ENCODE results near the gene ROCK2. TPM values are rescaled to one million over a fixed set of nuclear protein-coding genes. Genes with fewer than 3 reads are reported as not detected.

ROCK2 gene
- total RNA-seq, 1 experiment from 2014 or later, result 25.9 TPM

DNA sequence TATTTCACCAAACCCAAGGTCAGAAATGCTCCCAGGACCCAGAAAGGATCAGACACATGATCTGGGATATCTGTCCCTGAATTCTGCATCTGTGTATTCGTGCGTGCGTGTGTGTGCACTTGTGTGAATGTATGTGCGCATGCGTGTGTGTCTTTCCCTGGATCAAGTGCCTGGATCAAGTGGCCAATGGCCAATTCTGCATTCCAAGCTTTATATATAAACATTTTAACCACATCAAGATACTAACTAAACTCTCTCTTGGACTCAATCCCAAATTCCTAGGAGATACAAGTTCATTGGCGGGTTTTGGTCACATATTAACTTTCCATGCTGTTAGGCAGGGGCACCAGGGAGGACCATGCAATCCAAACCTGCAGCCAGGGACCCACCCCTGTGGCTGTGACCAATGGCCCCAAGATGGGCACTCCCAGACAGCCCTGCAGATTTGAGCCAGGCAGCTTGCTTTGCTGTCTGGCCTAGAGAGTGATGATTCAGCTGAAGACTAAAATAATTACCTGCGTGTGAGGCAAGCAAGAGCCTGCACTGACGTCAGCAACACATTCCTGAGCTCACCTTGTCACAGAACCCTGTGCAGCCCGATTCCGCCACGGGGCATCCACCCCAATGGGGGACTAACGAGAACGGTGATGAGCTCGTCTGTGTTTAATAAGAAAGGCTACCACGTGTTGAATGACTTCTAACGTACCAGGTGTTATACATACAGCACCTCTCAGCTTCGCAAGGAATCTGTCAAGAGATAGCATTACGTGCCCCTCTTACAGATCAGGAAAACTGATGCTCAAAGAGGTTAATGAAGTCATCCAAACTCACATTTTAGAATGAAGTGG is 45.3 kb upstream of the ROCK2 start (continued):
- TF ChIP-seq, protein P1, sequence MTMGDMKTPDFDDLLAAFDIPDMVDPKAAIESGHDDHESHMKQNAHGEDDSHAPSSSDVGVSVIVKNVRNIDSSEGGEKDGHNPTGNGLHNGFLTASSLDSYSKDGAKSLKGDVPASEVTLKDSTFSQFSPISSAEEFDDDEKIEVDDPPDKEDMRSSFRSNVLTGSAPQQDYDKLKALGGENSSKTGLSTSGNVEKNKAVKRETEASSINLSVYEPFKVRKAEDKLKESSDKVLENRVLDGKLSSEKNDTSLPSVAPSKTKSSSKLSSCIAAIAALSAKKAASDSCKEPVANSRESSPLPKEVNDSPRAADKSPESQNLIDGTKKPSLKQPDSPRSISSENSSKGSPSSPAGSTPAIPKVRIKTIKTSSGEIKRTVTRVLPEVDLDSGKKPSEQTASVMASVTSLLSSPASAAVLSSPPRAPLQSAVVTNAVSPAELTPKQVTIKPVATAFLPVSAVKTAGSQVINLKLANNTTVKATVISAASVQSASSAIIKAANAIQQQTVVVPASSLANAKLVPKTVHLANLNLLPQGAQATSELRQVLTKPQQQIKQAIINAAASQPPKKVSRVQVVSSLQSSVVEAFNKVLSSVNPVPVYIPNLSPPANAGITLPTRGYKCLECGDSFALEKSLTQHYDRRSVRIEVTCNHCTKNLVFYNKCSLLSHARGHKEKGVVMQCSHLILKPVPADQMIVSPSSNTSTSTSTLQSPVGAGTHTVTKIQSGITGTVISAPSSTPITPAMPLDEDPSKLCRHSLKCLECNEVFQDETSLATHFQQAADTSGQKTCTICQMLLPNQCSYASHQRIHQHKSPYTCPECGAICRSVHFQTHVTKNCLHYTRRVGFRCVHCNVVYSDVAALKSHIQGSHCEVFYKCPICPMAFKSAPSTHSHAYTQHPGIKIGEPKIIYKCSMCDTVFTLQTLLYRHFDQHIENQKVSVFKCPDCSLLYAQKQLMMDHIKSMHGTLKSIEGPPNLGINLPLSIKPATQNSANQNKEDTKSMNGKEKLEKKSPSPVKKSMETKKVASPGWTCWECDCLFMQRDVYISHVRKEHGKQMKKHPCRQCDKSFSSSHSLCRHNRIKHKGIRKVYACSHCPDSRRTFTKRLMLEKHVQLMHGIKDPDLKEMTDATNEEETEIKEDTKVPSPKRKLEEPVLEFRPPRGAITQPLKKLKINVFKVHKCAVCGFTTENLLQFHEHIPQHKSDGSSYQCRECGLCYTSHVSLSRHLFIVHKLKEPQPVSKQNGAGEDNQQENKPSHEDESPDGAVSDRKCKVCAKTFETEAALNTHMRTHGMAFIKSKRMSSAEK (CRISPR knock-in tag; IDR thresholded peaks at IDR 0.05; ENCODE audit: borderline replicate concordance), result no peak
- TF ChIP-seq, protein P2, sequence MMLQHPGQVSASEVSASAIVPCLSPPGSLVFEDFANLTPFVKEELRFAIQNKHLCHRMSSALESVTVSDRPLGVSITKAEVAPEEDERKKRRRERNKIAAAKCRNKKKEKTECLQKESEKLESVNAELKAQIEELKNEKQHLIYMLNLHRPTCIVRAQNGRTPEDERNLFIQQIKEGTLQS (CRISPR knock-in tag; conservative IDR thresholded peaks at IDR 0.05), result no peak
- TF ChIP-seq, protein P3, sequence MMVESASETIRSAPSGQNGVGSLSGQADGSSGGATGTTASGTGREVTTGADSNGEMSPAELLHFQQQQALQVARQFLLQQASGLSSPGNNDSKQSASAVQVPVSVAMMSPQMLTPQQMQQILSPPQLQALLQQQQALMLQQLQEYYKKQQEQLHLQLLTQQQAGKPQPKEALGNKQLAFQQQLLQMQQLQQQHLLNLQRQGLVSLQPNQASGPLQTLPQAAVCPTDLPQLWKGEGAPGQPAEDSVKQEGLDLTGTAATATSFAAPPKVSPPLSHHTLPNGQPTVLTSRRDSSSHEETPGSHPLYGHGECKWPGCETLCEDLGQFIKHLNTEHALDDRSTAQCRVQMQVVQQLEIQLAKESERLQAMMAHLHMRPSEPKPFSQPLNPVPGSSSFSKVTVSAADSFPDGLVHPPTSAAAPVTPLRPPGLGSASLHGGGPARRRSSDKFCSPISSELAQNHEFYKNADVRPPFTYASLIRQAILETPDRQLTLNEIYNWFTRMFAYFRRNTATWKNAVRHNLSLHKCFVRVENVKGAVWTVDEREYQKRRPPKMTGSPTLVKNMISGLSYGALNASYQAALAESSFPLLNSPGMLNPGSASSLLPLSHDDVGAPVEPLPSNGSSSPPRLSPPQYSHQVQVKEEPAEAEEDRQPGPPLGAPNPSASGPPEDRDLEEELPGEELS (CRISPR knock-in tag; IDR thresholded peaks at IDR 0.05), result no peak
- TF ChIP-seq ATF1 (CRISPR knock-in tag; IDR thresholded peaks at IDR 0.05), result no peak
- no peak for TF ChIP-seq CREM (CRISPR knock-in tag; IDR thresholded peaks at IDR 0.05)
- TF ChIP-seq, protein P4, sequence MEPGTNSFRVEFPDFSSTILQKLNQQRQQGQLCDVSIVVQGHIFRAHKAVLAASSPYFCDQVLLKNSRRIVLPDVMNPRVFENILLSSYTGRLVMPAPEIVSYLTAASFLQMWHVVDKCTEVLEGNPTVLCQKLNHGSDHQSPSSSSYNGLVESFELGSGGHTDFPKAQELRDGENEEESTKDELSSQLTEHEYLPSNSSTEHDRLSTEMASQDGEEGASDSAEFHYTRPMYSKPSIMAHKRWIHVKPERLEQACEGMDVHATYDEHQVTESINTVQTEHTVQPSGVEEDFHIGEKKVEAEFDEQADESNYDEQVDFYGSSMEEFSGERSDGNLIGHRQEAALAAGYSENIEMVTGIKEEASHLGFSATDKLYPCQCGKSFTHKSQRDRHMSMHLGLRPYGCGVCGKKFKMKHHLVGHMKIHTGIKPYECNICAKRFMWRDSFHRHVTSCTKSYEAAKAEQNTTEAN (CRISPR knock-in tag; IDR thresholded peaks at IDR 0.05), result no peak
- no peak for TF ChIP-seq MXD4 (CRISPR knock-in tag; IDR thresholded peaks at IDR 0.05; ENCODE audit: borderline replicate concordance)
- TF ChIP-seq, protein P5, sequence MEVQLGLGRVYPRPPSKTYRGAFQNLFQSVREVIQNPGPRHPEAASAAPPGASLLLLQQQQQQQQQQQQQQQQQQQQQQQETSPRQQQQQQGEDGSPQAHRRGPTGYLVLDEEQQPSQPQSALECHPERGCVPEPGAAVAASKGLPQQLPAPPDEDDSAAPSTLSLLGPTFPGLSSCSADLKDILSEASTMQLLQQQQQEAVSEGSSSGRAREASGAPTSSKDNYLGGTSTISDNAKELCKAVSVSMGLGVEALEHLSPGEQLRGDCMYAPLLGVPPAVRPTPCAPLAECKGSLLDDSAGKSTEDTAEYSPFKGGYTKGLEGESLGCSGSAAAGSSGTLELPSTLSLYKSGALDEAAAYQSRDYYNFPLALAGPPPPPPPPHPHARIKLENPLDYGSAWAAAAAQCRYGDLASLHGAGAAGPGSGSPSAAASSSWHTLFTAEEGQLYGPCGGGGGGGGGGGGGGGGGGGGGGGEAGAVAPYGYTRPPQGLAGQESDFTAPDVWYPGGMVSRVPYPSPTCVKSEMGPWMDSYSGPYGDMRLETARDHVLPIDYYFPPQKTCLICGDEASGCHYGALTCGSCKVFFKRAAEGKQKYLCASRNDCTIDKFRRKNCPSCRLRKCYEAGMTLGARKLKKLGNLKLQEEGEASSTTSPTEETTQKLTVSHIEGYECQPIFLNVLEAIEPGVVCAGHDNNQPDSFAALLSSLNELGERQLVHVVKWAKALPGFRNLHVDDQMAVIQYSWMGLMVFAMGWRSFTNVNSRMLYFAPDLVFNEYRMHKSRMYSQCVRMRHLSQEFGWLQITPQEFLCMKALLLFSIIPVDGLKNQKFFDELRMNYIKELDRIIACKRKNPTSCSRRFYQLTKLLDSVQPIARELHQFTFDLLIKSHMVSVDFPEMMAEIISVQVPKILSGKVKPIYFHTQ (CRISPR knock-in tag; IDR thresholded peaks at IDR 0.05), result no peak

DNA sequence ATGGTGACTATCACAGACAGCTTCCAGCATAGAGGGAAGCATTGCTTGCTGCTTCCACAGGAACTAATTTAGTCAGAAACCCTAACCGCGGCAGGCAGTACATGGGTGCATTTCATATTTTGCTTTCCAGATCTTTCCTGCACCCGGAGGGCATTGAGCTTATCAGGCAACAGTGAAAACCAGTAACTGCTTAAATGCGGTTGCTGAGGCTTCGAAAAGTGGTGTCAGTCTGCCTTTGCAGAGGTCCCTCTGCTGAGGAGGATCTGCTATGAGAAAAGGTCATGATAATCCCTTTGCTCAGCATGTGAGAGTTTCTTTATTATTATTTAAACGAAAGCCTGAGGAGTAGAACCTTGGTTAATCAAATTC is 44.6 kb upstream of the ROCK2 start:
- POLR2A ChIA-PET, result interaction anchor here (0.7 kb wide), 1 partner anchor 256 kb away, joined by 3 read pairs; a partner anchor contains a TSS
- CTCF ChIA-PET, result interaction anchor here (2.5 kb wide), 2 partner anchors 14 to 256 kb away, joined by 9 to 12 read pairs; a partner anchor contains a TSS
- Mint-ChIP-seq H3K36me3 (no peaks in the 10 kb centered on the region), H3K9me3 (no peaks in the 10 kb centered on the region), H3K4me3 (peak overlapping the region; percentile 17; the same call in 1 of the 2 replicates), H3K4me1 (peaks cover 42% of the 10 kb centered on the region), H3K27me3 (ENCODE audit: low read depth) (no peaks in the 10 kb centered on the region), H3K27ac (0 out of 2 replicates have a peak overlapping the region, but pooled peaks have one; percentile 66)
- TF ChIP-seq, protein P6, sequence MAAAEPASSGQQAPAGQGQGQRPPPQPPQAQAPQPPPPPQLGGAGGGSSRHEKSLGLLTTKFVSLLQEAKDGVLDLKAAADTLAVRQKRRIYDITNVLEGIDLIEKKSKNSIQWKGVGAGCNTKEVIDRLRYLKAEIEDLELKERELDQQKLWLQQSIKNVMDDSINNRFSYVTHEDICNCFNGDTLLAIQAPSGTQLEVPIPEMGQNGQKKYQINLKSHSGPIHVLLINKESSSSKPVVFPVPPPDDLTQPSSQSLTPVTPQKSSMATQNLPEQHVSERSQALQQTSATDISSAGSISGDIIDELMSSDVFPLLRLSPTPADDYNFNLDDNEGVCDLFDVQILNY (CRISPR knock-in tag; IDR thresholded peaks at IDR 0.05), result no peak
- TF ChIP-seq GTF2I (CRISPR knock-in tag; conservative IDR thresholded peaks at IDR 0.05), result no peak
- 0 out of 2 replicates have a peak, but pooled peaks have one; percentile 29 for TF ChIP-seq KAT7 (CRISPR knock-in tag; IDR thresholded peaks at IDR 0.05; ENCODE audit: borderline replicate concordance)
- TF ChIP-seq ZNF263 (CRISPR knock-in tag; IDR thresholded peaks at IDR 0.05; ENCODE audit: low read depth), result no peak
- TF ChIP-seq, protein P7, sequence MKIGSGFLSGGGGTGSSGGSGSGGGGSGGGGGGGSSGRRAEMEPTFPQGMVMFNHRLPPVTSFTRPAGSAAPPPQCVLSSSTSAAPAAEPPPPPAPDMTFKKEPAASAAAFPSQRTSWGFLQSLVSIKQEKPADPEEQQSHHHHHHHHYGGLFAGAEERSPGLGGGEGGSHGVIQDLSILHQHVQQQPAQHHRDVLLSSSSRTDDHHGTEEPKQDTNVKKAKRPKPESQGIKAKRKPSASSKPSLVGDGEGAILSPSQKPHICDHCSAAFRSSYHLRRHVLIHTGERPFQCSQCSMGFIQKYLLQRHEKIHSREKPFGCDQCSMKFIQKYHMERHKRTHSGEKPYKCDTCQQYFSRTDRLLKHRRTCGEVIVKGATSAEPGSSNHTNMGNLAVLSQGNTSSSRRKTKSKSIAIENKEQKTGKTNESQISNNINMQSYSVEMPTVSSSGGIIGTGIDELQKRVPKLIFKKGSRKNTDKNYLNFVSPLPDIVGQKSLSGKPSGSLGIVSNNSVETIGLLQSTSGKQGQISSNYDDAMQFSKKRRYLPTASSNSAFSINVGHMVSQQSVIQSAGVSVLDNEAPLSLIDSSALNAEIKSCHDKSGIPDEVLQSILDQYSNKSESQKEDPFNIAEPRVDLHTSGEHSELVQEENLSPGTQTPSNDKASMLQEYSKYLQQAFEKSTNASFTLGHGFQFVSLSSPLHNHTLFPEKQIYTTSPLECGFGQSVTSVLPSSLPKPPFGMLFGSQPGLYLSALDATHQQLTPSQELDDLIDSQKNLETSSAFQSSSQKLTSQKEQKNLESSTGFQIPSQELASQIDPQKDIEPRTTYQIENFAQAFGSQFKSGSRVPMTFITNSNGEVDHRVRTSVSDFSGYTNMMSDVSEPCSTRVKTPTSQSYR (CRISPR knock-in tag; IDR thresholded peaks at IDR 0.05), result no peak
- TF ChIP-seq MYBL2 (CRISPR knock-in tag; IDR thresholded peaks at IDR 0.05), result no peak
- DNase-seq (ENCODE audit: low spot score), result no peak
- ATAC-seq, result peak; percentile 61

Data from WTC11 (cell line).